GM18499 (cell line): ENCODE results near the gene LYPD6.

Experiments
- ATAC-seq: cut with Tn5 transposase; IDR thresholded peaks from one replicate; pipeline ENCODE4 v1.9.1; 2021; ENCODE audit warnings: moderate number of reproducible peaks; ENCODE audit not compliant: insufficient read depth, unreplicated experiment

The LYPD6 gene

DNA sequence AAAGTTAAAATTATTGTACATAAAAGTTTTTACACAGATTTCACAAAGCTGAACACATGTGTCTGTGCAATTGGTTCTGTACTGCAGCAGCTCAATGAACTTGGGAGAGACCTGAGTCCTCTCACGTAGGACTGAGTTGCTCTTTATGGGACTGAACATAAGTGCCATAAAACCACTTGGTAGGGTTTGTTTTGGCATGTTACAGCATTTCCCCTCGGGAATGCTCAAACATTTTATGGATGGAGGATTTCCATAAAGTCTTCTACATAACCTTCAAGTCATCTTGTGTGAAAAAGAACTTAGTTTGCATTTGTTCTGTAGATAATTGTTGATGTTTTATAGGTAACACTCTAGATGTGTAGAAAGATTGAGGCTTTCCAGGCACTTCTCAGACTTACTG lies 15.9 kb downstream of the LYPD6 start:
- no peak for ATAC-seq

DNA sequence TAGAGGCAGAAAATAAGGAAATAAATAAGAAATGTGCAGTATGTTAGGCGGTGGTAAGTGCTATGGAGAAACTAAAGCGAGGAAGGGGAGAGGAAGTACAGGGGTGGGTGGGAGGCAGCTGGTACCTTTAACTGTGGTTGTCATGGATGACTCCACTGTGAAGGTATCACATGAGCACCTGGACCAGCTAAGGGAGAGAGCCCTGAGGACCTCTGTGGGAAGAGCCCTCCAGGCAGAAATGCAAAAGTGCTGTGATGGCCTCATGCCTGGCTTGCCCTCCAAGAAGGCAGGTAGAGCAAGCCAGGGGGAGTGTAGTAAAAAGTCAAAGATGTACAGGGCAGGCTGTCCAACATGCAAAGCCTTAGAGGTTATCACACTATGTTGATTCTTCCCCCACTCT lies 17.9 kb downstream of the LYPD6 start:
- no peak for ATAC-seq

DNA sequence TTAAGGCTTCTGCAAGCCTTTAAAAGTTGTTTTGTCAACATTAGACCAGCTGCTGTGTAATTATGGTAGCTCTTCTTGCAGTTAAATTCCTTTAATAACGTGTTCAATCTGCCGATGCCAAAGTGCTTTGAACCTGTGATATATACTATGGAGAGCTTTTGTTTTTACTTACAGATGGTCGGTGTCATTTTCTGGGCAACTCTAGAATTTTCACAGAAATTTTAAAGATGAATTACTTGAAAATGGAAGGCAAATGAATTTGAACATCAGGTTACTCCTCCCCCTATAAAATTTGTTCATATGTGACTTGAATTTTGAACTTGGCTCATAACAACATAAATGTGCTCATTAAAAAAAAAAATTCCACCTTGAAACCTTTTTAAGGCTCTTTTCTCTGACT lies 23.0 kb downstream of the LYPD6 start:
- no peak for ATAC-seq

DNA sequence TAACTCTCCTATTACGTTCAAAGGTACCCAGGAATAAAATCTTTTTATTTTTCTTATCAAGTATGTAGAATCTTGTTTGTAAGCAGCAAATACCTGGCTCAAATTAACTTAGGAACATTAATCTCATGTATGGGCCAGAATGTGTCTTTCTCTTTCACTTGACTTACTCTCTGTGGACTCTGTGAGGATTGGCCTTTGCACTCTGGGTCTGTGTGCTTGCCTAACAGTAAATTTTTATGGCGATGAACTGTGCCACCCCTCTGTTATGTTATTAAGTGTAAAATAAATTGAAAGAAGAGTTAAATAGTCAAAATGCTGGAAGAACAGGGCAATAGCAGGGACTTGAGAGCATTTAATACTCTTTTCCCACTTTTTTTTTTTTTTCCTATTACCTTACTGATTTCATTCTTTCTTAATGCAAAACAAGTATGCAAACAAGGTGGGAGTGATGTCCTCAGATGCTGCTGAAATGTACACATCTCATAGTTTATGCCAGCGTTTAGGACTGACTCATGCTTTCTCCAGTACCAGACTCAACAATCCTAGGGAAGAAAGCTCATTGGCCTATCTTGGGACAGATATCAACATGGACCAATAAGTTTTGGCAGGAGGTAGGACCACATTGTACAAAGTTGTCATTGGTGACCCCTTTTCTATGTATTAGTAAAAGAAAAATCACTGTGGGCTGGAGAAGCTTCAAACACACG lies 25.5 kb downstream of the LYPD6 start:
- no peak for ATAC-seq

DNA sequence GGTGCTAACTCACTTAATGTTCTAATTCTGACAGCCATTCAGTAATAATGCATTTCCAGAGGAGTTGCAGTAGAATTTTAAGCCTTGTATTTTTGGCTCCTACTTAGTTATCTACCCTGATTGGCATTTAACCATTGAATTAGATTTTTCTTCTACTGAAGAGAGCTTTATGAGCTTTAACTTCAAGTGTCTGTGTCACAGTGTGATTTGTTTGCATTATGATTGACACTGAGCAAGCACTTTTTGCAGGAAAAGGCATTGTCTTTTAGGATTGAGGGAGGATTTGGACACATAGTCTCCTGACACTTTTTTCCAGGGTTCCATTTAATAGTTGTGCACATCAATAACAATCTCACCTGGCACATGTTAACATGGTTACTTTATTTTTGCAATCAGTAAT lies 26.7 kb downstream of the LYPD6 start:
- no peak for ATAC-seq

DNA sequence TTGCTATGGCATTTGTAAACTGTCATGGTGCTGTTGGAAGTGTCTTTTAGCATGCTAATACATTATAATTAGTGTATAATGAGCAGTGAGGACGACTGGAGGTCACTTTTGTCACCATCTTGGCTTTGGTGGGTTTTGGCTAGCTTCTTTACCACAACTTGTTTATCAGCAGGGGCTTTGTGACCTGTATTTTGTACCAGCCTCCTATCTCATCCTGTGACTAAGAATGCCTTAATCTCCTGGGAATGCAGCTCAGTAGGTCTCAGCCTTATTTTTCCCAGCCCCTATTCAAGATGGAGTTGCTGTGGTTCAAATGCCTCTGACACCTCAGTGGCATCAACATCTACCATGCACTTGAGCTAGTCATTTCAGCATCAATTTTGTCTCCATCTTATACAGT lies 29.7 kb downstream of the LYPD6 start:
- no peak for ATAC-seq

DNA sequence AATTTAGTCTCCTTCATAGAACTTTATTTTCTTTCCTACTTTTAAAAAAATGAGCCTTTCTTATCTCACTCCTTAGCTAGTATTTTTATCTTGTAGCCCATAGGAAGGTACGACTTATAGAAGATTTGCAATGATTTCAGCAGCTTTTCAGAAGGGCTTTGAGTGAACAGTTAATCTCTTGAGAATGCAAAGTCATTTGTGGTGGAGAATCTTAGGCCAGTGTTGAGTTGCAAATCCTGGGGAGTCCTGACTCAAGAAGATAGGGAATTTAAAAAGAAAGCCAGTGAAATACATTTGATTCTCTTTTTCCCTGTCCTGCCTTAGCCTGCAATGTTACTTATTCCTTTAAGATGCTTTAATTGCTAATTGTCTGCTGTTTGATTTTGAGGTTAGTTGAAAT lies 33.6 kb downstream of the LYPD6 start:
- ATAC-seq: no peak

DNA sequence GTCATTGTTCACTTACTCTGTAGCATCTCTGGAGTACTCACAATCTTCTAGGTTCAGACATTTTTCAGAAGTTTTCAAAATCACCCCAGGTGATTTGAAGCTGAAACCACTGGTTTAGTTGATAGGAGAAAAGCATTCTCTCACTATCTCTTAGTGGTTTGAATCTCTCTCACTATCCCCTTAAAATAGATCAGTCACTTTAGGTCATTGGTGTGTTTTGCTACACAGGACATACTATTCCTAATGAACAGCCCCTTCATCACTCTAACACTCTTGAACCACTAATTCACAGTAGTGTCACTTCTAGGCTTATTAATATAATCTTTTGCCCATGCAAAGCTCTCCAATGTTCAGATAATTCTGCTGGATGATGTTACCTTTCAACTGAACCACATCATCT lies 34.5 kb downstream of the LYPD6 start:
- ATAC-seq: no peak

DNA sequence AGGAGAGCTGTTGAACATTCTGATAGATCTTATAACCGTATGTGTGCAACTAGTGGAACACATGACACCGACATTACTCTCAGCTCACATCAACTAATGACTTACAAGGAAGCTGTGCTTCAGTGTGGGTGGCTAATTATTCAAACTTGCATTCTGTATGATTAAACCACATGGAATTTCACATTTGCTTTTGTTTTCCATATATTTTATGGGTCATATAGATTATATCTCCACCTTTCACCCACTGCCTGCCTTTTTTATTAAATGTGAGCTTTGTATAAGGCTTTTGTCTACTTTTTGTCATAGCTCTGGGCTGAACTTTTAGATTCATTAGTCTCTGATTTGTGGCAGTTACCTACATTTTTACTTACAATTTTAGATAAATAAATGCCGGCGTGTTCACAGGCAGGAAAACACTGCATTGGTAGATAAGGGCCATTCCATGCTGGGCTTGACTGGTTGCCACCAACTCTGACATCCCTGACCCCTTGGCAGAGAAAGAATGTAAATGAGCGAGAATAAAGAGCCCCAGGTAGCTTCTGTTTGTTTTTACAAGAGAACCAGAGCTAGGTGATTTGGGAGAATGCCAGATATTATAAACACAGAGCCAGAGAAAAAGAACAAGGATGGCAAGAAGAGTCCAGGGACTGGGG lies 35.7 kb downstream of the LYPD6 start:
- ATAC-seq: no peak

DNA sequence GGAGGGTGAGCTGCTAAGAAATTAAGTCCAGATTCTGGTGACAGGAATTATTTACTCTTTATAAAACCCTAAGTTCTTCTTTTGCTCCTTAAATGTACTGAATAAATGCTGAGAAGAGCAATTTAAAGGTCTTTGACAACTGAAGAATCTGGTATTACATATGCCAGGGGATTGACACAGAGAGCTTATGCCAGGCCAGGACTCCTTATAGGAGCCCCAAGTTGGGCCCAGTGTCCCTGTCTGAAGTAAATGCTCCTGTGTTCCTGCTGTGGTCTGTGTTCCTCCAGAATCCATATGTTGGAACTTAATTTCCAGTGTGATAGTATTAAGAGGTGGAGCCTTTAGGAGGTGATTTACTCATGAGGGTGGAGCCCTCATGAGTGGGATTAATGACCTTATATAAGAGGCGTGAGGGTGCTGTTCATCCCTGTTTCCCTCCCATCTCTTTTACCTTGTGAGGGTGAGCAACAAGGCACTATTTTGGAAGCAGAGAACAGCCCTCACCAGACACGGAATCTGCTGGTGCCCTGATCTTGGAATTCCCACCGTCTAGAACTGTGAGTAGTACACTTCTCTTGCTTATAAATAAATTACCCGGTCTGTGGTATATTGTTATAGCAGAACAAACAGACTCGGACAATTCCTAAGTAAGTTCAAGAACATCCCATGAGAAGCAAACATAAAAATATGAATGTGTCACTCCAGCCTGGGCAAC lies 39.8 kb downstream of the LYPD6 start:
- ATAC-seq: no peak

DNA sequence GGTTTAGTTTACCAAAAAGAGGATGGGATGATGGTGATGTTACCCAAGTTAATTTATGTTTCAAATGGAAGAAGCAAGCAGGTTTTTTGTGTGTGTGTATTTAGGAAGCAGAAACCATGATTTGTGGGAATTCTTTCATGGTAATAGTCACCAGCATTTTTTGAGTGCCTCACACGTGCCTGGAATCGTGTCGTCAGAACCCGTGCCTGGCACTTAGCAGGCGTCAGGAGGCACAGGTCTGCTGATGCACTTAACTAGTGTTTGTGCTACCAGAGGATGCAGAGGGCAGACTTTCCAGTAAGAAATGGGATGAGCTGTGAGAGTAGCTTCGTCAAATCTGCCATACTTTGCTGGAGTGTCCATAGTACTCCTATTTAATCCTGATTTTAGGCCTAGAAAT lies 41.1 kb downstream of the LYPD6 start:
- ATAC-seq: no peak

DNA sequence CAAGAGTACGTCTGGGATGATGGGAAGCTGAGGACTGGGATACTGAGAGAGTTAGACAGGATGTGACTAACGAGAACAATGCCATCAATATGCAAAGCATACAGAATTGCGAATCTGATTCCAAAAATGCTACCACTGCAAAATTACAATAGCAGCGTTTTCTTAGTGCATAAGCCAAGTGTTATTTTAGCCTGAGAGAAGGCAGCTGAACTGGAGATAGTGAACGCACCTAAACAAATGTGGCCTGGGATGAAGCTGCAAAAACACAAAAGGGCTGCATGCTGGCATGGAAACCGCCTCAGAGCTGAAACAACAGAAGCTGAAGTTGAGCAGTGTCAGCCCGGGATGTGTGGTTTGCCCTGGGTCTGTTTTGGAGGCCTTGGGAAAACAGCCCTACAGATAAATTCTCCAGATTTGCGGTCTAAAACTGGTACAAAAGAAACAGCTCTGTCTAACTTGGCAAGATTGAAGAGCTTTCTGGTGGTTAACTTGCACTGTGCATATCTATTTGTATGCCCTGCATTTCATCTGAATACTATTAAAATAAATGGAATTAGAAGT lies 45.5 kb downstream of the LYPD6 start:
- ATAC-seq: no peak

DNA sequence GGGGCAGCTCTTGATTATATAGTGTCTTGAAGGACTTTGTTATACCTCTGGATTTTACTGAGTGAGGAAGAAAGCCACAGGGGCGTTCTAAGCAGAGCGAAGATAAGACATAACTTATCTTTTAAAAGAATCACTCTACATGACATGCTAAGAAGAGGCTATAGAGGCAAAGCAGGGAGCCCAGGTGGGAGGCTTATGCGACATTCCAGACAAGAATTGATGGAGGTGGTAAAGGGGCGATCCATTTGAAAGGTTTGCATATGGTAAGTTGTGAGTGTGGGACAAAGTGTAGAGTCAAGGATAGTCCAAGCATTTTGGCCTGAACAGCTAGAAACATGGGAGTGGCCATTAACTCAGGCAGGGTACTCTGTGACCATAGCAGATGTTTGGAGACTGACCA lies 49.8 kb downstream of the LYPD6 start:
- no peak for ATAC-seq

DNA sequence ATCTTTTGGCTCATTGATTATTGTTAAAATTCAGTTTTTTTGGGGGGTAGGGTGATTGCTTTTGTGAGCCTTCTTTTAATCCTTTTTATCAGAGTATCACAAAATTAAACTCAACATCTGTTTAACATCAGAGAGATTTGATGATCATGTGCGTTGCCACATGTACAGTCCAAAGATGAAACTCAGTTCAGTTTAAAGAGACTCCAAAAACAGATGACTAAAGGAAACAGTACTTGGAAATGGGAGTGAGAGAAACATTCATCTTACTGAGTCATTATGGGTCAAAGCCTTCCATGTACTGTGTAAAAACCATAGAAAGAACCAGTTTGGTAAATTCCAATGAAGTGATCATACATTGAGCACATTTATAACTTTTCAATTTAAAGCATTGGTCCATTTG lies 53.0 kb downstream of the LYPD6 start:
- ATAC-seq: no peak

DNA sequence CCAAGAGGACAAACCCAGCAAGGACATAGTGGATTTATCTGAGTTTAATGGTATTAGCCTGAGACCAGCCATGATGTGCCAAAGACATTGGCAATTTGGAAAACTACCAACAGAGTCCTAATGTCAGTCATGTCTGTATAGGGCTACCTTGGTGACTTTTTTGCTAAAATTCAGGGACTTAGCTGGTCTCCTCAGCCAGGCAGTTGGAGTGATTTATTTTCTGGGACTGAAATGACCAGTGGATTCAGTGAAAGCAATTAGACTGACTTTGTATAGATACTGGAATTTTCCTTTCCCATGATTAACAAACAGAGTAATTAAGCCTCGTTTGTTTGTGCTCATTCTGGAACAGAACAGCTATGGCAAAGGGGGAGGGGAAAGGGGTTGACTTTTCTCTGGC lies 55.0 kb downstream of the LYPD6 start:
- no peak for ATAC-seq

DNA sequence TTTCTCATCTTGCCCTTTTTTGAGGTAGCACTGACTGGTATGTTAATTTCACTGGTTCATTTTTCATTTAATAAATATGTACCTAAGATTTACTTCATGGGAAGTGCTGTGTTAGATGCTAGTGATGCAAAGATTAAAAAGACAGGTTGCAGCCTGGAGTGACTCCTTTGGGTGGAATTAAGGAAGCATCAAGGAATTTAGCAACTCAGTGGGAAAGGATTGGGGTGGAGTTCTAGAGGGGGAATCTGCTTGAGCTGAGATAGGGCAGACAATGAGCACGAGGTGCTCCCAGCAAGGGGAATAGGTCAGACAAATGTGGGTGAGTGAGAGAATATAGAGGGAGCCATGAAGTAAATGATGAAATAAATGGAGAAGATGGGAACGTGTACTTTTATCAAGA lies 57.0 kb downstream of the LYPD6 start:
- ATAC-seq: no peak

DNA sequence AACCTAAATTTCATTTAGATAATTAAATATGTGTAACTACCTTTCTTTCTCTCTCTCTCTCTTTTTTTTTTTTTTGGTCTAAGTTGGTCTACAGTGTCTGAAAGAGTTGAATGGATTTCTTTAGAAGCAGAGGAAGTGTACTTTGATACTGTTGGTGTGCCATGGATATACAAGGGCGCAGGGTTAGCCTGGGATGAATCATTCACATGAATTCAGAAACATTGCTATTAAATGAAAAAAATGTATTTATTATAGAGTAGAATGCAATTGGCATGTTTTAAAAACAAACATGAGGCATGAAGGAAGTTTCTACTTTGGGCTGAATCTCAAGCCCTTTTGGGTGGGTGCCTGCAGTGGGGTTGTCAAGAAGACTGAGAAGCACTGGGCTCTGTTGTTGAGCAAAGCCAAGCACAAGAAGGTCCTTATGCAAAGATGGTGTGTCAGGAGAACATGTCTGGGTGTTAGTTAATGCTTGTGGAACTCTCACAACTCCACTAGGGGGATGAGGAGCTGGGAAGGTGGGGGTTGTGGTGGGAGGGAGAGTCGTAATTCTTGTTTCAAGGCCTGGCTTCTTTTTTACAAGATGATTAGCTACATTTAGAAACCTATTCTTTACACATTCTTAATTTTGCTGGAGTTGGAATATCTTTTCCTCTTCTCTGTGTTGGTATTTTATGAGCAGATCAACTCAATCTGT lies 57.9 kb downstream of the LYPD6 start:
- no peak for ATAC-seq

DNA sequence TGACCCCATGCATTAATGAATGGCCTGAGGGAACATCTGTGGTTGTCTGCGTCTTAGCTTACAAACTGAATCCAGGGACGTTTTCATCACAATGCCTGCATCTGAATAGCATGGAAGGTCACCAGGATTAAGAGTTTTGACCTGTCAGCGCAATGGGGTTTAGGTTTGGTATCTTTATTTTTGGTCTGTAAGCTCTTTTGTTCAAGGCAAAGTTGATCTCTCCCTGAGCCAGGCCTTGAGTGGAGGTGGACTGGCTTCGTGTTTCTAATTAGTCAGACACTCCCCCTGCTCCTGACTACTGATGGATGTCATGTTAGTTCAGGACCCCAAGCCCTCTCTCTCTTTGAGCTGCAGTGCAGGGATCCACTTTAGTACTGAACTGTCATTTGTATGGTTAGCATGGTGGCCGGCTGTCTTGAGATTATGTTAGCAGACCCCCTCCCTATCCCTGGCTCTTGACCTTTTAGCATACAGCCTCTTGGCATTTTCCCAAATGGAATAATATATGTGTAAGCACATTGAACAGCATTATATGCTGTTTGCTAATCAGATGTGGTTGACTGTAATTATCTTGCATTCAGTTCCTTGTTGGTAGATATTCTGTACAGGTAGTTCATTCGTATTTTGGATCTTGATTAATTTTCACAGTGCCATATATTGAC lies 59.2 kb downstream of the LYPD6 start:
- ATAC-seq: no peak

DNA sequence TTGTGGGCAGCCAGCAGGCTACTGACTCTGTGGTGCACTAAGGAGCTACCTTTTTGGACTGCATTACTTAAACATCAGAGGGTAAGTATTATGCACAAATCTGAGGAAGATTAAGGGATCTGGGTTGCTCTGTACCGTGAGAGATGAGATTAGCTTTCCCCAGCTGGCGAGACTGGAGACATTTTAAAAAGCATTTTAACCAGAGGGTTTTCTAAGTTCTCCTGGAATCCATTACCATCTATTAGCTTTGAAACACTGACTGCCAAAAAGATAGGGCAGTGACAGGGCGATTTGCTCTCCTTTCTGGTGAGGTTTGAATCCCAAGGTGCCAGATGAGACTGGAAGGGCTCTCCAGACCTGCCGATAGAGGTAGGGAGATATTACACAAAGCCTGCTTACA lies 63.2 kb downstream of the LYPD6 start:
- no peak for ATAC-seq

DNA sequence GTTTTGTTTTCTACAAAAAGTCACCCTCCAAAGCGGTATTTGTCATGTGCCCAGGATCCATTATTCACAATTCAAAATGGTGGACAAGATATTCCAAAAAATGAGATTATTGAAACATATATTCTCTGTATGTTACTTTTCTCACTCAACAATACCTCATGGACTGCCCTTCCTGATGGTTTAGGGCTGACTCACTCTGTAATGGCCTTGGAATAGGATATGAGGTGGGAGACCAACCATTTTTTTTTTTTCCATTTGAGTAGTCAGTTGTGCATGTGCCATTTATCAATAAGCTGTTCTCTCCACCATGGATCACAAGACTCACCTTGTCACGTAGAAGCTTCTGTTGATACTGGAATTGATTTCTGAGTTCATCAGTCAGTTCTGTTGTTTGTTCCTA lies 64.5 kb downstream of the LYPD6 start:
- ATAC-seq: no peak
